Vagina (tissue), 2 donors: Measurements from ENCODE around the gene EDDM13. TPM values are rescaled to one million over a fixed set of nuclear protein-coding genes. Genes with fewer than 3 reads are reported as not detected.

ENCODE experiments used
- DNase-seq, 2 donors: peaks; one replicate each; pipeline ENCODE4 v3.0.0-alpha.2; 2017; ENCODE audit errors: extremely low spot score in 2 of 2
- H3K27ac ChIP-seq: fragments of 200-600 bp; sonication (generic); one replicate; pipeline ENCODE4 v1.5.1; 2019
- H3K27me3 ChIP-seq: fragments of 200-600 bp; sonication (generic); one replicate; pipeline ENCODE4 v1.5.1; 2019
- H3K36me3 ChIP-seq, 2 donors: fragments of 200-600 bp; sonication (generic); one replicate each; pipeline ENCODE4 v1.5.1; 2017 to 2019
- H3K4me1 ChIP-seq: fragments of 200-600 bp; sonication (generic); one replicate; pipeline ENCODE4 v1.5.1; 2019
- H3K4me3 ChIP-seq, 2 donors: fragments of 200-600 bp; sonication (generic); 1 replicate in 1 of 2; 2 replicates in 1 of 2; pipeline ENCODE4 v1.5.1; 2016 to 2019
- H3K9me3 ChIP-seq: fragments of 200-600 bp; sonication (generic); one replicate; pipeline ENCODE4 v1.5.1; 2019
- POLR2A ChIP-seq, 2 donors: fragments of 450-650 bp; IDR thresholded peaks; one replicate each; pipeline ENCODE4 v1.6.1; 2017; ENCODE audit warnings: antibody characterized with exemption in 2 of 2, mild to moderate bottlenecking in 2 of 2, moderate library complexity in 2 of 2
- POLR2AphosphoS5 ChIP-seq, 2 donors: sonication (generic); formaldehyde crosslinking; IDR thresholded peaks; one replicate each; pipeline ENCODE4 v1.9.0; 2017; ENCODE audit warnings: antibody characterized with exemption in 2 of 2, mild to moderate bottlenecking in 2 of 2, low read depth in 1 of 2; ENCODE audit not compliant: insufficient read depth in 1 of 2
- intact Hi-C: fragments of 100-400 bp; cut with DNase I; formaldehyde crosslinking; loops from one replicate; pipeline ENCODE4 v1.15.1; 2023
- total RNA-seq: library from RNA; depleted of rRNA; stranded (reverse); fragments of >200 nt; gene quantifications from one replicate; pipeline ENCODE4 v1.2.3, GENCODE V29; 2016
- TF ChIP-seq, protein P1 (sequence below), 3 experiments: fragments of 450-650 bp in 2 of 3; fragments of 200-600 bp in 1 of 3; sonication (generic) in 1 of 3; IDR thresholded peaks; one replicate each; pipeline ENCODE4 v1.5.1; 2017 to 2019; ENCODE audit warnings: antibody characterized with exemption in 3 of 3, mild to moderate bottlenecking in 2 of 3, moderate library complexity in 2 of 3

The EDDM13 gene
- total RNA-seq, 1 donor from 2014 or later: 7.6 TPM

DNA sequence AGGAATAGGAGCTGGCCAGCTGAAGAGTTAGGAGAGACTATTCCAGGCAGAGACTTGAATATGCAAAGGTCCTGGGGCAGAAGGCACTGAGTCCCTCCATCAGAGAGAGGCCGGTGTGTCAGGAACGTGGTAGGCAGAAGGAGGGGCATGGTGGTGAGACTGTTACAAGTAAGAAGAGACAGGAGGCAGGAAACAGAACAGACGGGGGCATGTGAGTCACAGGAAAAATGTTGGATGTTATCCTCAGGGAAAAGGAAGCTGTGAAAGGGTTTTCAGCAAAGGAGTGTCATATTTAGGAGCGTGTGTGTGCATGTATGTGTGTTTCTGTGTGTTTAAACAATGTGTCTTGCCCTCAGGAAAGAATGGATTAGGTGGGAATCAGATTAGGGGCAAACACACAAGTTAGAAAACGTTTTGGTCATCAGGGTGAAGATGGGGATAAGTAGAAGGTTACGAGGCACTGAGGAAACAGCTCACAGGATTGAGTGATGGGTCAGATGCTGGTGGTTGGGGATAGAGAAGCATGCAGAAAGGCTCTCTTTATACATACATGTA lies 1.1 kb downstream of the EDDM13 start:
- Histone ChIP-seq H3K27ac (no peak overlapping the region), H3K27me3 (no peaks in the 10 kb centered on the region), H3K36me3 (no peaks in the 10 kb centered on the region), H3K4me1 (no peaks in the 10 kb centered on the region), H3K9me3 (no peaks in the 10 kb centered on the region), H3K4me3 (no peak overlapping the region)
- intact Hi-C loops: no loop called here
- DNase-seq: no peak
- TF ChIP-seq, protein P1, sequence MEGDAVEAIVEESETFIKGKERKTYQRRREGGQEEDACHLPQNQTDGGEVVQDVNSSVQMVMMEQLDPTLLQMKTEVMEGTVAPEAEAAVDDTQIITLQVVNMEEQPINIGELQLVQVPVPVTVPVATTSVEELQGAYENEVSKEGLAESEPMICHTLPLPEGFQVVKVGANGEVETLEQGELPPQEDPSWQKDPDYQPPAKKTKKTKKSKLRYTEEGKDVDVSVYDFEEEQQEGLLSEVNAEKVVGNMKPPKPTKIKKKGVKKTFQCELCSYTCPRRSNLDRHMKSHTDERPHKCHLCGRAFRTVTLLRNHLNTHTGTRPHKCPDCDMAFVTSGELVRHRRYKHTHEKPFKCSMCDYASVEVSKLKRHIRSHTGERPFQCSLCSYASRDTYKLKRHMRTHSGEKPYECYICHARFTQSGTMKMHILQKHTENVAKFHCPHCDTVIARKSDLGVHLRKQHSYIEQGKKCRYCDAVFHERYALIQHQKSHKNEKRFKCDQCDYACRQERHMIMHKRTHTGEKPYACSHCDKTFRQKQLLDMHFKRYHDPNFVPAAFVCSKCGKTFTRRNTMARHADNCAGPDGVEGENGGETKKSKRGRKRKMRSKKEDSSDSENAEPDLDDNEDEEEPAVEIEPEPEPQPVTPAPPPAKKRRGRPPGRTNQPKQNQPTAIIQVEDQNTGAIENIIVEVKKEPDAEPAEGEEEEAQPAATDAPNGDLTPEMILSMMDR (IDR thresholded peaks at IDR 0.05): no peak
- TF ChIP-seq POLR2AphosphoS5 (IDR thresholded peaks at IDR 0.05; ENCODE audit: insufficient read depth in 1 of 2, low read depth in 1 of 2) (no peak), POLR2A (IDR thresholded peaks at IDR 0.05) (no peak)

DNA sequence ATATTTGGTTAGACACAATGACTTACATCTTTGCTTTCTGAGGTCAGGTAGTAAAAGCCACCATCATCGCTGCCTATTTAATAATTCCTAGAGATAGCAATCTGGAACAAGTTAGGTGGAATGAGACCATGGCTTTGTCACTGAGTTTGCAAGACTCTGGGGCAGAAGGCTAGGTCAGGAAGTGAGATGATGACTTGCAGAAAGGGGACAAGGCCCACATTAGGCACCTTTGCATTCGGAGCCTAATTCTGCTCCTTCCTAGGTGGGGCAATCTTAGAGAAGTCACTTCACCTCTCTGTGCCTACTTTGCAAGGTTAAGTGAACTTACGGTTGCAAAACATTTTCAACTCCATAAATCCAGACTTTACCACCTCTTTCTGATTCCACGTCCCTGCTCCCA lies 10.3 kb downstream of the EDDM13 start:
- intact Hi-C loops: no loop called here
- H3K27ac ChIP-seq: no peak overlapping the region
- H3K4me3 ChIP-seq: no peak overlapping the region
- H3K27me3 ChIP-seq: no peaks in the 10 kb centered on the region
- H3K36me3 ChIP-seq: no peaks in the 10 kb centered on the region
- H3K9me3 ChIP-seq: no peaks in the 10 kb centered on the region
- H3K4me1 ChIP-seq: no peaks in the 10 kb centered on the region
- DNase-seq: no peak
- TF ChIP-seq POLR2A (IDR thresholded peaks at IDR 0.05) (no peak), POLR2AphosphoS5 (IDR thresholded peaks at IDR 0.05; ENCODE audit: insufficient read depth in 1 of 2, low read depth in 1 of 2) (no peak)
- TF ChIP-seq, protein P1 (IDR thresholded peaks at IDR 0.05): no peak

DNA sequence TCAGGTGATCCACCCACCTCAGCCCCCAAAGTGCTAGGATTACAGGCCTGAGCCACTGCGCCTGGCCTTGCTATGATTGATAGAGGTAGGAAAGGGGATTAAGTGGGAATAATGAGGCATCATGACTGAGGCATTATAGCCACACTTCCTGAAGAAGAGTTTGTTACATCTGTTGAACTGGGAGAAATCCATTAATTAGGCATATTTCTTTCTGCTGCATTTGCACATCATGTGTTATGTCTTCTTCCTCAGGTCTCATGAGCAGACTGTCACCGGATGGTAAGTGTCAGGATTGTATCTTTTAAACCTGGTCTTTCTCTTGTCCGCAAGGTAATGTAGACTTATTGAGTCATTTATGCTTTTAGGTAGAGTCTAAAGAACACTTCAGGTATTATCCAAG lies 12.2 kb downstream of the EDDM13 start:
- no peaks in the 10 kb centered on the region for H3K36me3 ChIP-seq
- no peak overlapping the region for H3K27ac ChIP-seq
- H3K4me1 ChIP-seq: no peaks in the 10 kb centered on the region
- intact Hi-C loops: no loop called here
- TF ChIP-seq POLR2AphosphoS5 (IDR thresholded peaks at IDR 0.05; ENCODE audit: insufficient read depth in 1 of 2, low read depth in 1 of 2) (no peak), POLR2A (IDR thresholded peaks at IDR 0.05) (no peak)
- DNase-seq: no peak
- no peaks in the 10 kb centered on the region for H3K9me3 ChIP-seq
- no peaks in the 10 kb centered on the region for H3K27me3 ChIP-seq
- no peak overlapping the region for H3K4me3 ChIP-seq

DNA sequence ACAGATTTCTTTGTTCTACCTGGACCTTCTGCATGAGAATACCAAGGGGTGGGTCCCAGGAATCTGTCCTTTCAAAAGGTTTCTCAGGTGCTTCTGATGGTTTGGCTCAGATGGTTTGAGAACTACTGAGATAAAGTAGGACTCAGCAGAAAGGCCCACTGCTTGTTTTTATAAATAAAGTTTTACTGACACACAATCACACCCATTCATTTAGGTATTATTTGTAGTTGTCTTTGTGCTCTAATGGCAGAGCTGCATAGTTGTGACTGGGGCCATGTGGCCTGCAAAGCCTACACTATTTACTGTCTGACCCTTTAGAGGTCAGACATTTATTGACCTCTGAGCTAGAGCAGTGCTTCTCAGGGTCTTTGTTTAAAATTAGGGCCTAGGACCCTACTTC lies 17.6 kb downstream of the EDDM13 start:
- H3K27ac ChIP-seq: no peak overlapping the region
- intact Hi-C loops: no loop called here
- no peaks in the 10 kb centered on the region for H3K36me3 ChIP-seq
- TF ChIP-seq, protein P1 (IDR thresholded peaks at IDR 0.05): no peak
- no peak for TF ChIP-seq POLR2A (IDR thresholded peaks at IDR 0.05)
- no peak for TF ChIP-seq POLR2AphosphoS5 (IDR thresholded peaks at IDR 0.05; ENCODE audit: insufficient read depth in 1 of 2, low read depth in 1 of 2)
- no peaks in the 10 kb centered on the region for H3K27me3 ChIP-seq
- H3K4me1 ChIP-seq: no peaks in the 10 kb centered on the region
- H3K9me3 ChIP-seq: no peaks in the 10 kb centered on the region
- H3K4me3 ChIP-seq: no peak overlapping the region
- DNase-seq: no peak

DNA sequence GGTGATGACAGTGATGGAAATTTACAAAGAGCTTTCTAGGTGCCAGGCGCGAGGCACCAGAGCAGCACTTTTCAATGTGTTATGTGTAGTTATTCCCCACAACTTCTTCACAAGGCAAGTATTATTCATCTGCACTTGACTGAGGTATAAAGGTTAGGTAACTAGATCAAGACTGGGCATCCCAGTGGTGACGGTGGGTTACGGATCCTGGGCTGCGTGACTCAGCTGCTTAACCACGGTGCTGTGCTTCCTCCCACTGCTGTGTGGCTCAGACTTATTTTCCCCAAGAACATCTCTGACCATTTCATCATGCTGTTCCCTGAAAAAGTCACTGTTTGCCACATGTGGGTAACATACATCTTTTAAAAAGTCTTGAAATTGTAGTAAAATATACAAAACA lies 19.3 kb downstream of the EDDM13 start:
- no peaks in the 10 kb centered on the region for H3K9me3 ChIP-seq
- no peak overlapping the region for H3K4me3 ChIP-seq
- intact Hi-C loops: no loop called here
- DNase-seq: no peak
- no peaks in the 10 kb centered on the region for H3K27me3 ChIP-seq
- no peak overlapping the region for H3K27ac ChIP-seq
- H3K36me3 ChIP-seq: no peaks in the 10 kb centered on the region
- H3K4me1 ChIP-seq: no peaks in the 10 kb centered on the region
- no peak for TF ChIP-seq POLR2AphosphoS5 (IDR thresholded peaks at IDR 0.05; ENCODE audit: insufficient read depth in 1 of 2, low read depth in 1 of 2)
- TF ChIP-seq POLR2A (IDR thresholded peaks at IDR 0.05): no peak
- TF ChIP-seq, protein P1 (IDR thresholded peaks at IDR 0.05): no peak
